Nephron progenitor cell (in vitro differentiated cells): ENCODE measurements around the gene TRIP11.

Source experiments
- DNase-seq: peaks from one replicate; pipeline ENCODE4 v3.0.0; 2021
- H3K27ac Mint-ChIP-seq: 2 replicates; pipeline ENCODE4 v1.8.0; 2021; ENCODE audit warnings: mild to moderate bottlenecking, moderate library complexity, mixed read lengths
- H3K27me3 Mint-ChIP-seq: 2 replicates; pipeline ENCODE4 v1.8.0; 2021; ENCODE audit warnings: mild to moderate bottlenecking, low read depth, mixed read lengths; ENCODE audit not compliant: poor library complexity
- H3K36me3 Mint-ChIP-seq: 2 replicates; pipeline ENCODE4 v1.8.0; 2021; ENCODE audit warnings: low read depth, mixed read lengths
- H3K4me1 Mint-ChIP-seq: 2 replicates; pipeline ENCODE4 v1.8.0; 2021; ENCODE audit warnings: mixed read lengths
- H3K4me3 Mint-ChIP-seq: 2 replicates; pipeline ENCODE4 v1.8.0; 2021; ENCODE audit warnings: mild to moderate bottlenecking, moderate library complexity, mixed read lengths
- H3K9me3 Mint-ChIP-seq: 2 replicates; pipeline ENCODE4 v1.8.0; 2021; ENCODE audit warnings: mild to moderate bottlenecking, moderate library complexity, mixed read lengths
- CTCF ChIP-seq: fragments of 200-600 bp; sonication (generic); IDR thresholded peaks from 2 replicates; pipeline ENCODE4 v1.5.0; 2021; ENCODE audit warnings: antibody characterized with exemption

The TRIP11 gene

DNA sequence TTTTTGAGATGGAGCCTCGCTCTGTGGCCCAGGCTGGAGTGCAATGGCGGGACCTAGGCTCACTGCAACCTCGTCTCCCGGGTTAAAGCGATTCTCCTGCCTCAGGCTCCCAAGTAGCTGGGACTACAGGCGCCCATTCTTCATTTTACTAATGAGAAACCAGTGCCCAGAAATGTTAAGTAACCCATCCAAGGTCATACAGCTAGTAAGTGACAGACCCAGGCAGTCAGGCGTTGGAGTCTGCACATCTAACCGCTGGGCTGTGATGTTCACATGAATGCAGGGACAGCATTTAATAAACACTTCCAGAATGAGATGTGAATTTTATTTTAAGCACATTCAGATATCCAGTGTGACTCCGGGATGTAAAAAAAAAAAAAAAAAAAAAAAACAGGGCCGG lies 1.3 kb upstream of the TRIP11 start:
- TF ChIP-seq CTCF, result no peak
- no peaks in the 10 kb centered on the region for H3K27me3 Mint-ChIP-seq
- no peak for DNase-seq
- H3K4me1 Mint-ChIP-seq, result peaks cover 40% of the 10 kb centered on the region
- no peaks in the 10 kb centered on the region for H3K9me3 Mint-ChIP-seq
- H3K36me3 Mint-ChIP-seq, result peaks cover 9% of the 10 kb centered on the region
- H3K4me3 Mint-ChIP-seq, result peak overlapping the region; percentile 94
- H3K27ac Mint-ChIP-seq, result no peak overlapping the region

DNA sequence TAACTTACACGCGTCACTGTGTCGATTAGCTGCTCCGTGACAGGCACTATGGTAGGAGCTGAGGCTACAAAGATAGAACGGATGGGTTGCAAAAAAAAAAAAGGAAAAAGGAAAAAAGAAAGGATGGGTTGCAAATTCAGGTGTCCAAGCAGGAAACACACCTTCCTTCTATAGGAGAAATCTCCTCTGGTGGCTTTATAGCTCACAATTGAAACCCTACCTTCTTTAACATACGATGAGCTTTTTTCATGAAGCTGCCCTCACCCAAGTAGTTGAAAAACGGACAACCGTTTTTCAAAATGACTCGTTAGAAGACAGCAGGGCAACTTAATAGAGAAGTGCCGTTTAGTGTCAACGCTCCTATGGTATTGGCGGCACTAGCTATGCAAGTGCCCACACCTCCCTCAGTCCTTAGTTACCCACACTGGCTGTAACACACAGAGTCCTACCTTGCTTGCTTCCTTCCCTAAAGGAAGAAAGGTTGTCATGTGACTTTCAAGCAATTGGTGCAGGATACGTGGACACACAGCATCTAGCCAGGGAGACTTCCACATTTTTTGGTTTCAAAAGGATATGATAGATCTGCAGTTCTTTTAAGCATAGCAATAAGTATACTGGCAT lies 682 bp upstream of the TRIP11 start:
- DNase-seq, result no peak
- peak overlapping the region; percentile 94 for H3K4me3 Mint-ChIP-seq
- H3K36me3 Mint-ChIP-seq, result peaks cover 9% of the 10 kb centered on the region
- no peak for TF ChIP-seq CTCF
- peak overlapping the region; percentile 100 for H3K27ac Mint-ChIP-seq
- H3K9me3 Mint-ChIP-seq, result no peaks in the 10 kb centered on the region
- peaks cover 40% of the 10 kb centered on the region for H3K4me1 Mint-ChIP-seq
- H3K27me3 Mint-ChIP-seq, result no peaks in the 10 kb centered on the region

- Mint-ChIP-seq H3K9me3 (no peaks in the 10 kb centered on the region), H3K27me3 (no peaks in the 10 kb centered on the region), H3K4me1 (peaks cover 40% of the 10 kb centered on the region), H3K27ac (peak overlapping the region; percentile 100), H3K4me3 (peak overlapping the region; percentile 94), H3K36me3 (peaks cover 20% of the 10 kb centered on the region)
- DNase-seq, result peak; percentile 57
- TF ChIP-seq CTCF, result no peak
These were observed 668 bp downstream of the TRIP11 start for GRCh38 chr14:92039063-92039718.

DNA sequence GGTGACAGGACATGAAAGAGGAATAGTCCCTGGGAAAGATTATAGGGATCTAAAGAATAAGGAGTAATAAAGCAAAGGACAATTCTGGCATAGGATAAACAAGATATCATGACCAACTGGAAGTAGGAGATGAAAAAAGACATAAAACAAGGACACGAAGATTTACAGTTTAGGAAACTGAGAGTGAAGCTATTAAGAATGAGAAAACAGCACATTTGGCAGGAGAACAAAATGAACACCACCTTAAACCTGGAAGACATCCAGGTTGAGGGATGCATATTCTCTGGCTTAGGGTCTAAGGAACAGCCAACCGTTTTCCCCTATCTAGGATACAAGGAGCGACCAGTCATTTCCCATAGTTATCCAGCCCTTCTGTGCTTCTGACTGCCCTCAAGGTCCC lies 1.9 kb downstream of the TRIP11 start:
- Mint-ChIP-seq H3K36me3 (peaks cover 32% of the 10 kb centered on the region), H3K27me3 (no peaks in the 10 kb centered on the region), H3K4me3 (peak overlapping the region; percentile 94), H3K9me3 (peaks cover 10% of the 10 kb centered on the region), H3K4me1 (peaks cover 40% of the 10 kb centered on the region), H3K27ac (peak overlapping the region; percentile 17)
- no peak for DNase-seq
- no peak for TF ChIP-seq CTCF

DNA sequence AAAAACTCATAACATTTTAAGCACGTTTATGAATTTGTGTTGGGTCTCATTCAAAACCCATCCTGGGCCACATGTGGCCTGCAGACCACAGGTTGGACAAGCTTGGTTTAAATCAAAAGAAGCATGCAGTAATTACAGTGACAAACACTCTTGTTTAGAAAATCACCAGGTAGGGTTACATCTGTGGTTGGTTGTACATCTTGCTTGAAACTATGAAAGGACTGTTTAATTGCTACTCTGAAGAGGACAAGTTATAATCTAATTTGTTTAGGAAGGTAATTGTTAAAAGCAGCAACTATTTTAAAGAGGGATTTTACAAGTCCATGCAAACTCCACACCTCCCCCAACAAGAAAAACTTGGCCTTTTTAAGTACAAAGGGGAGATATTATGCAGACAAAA lies 4.0 kb downstream of the TRIP11 start:
- DNase-seq, result no peak
- TF ChIP-seq CTCF, result no peak
- no peak overlapping the region for H3K27ac Mint-ChIP-seq
- H3K4me3 Mint-ChIP-seq, result no peak overlapping the region
- H3K4me1 Mint-ChIP-seq, result peaks cover 34% of the 10 kb centered on the region
- no peaks in the 10 kb centered on the region for H3K27me3 Mint-ChIP-seq
- peaks cover 13% of the 10 kb centered on the region for H3K9me3 Mint-ChIP-seq
- H3K36me3 Mint-ChIP-seq, result peaks cover 53% of the 10 kb centered on the region
